IgD-negative memory B cell (primary cell): ENCODE measurements around the gene NPAP1. TPM values are rescaled to one million over a fixed set of nuclear protein-coding genes. Genes with fewer than 3 reads are reported as not detected.

Experiments
- H3K27ac Mint-ChIP-seq, 3 donors: one replicate each; pipeline ENCODE4 v1.8.0; 2020 to 2022; ENCODE audit warnings: mild to moderate bottlenecking in 3 of 3, mixed read lengths in 3 of 3, moderate library complexity in 1 of 3
- H3K27me3 Mint-ChIP-seq: one replicate; pipeline ENCODE4 v1.8.0; 2021; ENCODE audit warnings: mixed read lengths
- H3K36me3 Mint-ChIP-seq: one replicate; pipeline ENCODE4 v1.8.0; 2020; ENCODE audit warnings: mild to moderate bottlenecking, mixed read lengths
- H3K4me1 Mint-ChIP-seq, 3 donors: one replicate each; pipeline ENCODE4 v1.8.0; 2020 to 2022; ENCODE audit warnings: mixed read lengths in 3 of 3, mild to moderate bottlenecking in 1 of 3
- H3K4me3 Mint-ChIP-seq, 4 donors: one replicate each; pipeline ENCODE4 v1.8.0; 2020 to 2022; ENCODE audit warnings: mild to moderate bottlenecking in 4 of 4, mixed read lengths in 4 of 4, moderate library complexity in 3 of 4
- H3K9me3 Mint-ChIP-seq, 3 donors: one replicate each; pipeline ENCODE4 v1.8.0; 2020 to 2021; ENCODE audit warnings: mixed read lengths in 3 of 3, mild to moderate bottlenecking in 1 of 3
- polyA plus RNA-seq: library from polyadenylated mRNA; unstranded; fragments of 300-500 nt; fragmentation: Illumina TruSeq; gene quantifications from one replicate; pipeline ENCODE4 v1.2.3, GENCODE V29; 2021

The NPAP1 gene
- polyA plus RNA-seq, 1 donor from 2014 or later: not detected

- peaks cover 3% of the 10 kb centered on the region for H3K36me3 Mint-ChIP-seq
- H3K27me3 Mint-ChIP-seq: no peaks in the 10 kb centered on the region
- no peaks in the 10 kb centered on the region for H3K4me1 Mint-ChIP-seq
- H3K9me3 Mint-ChIP-seq: peaks cover 6 to 13% (median 6%) of the 10 kb centered on the region in 3 donors
- H3K4me3 Mint-ChIP-seq: no peak overlapping the region
- no peak overlapping the region for H3K27ac Mint-ChIP-seq
Observed at GRCh38 chr15:24718289-24719082, 42.9 kb downstream of the NPAP1 start.

GRCh38 chr15:24729760-24730159 lies 54.2 kb downstream of the NPAP1 start:
- Mint-ChIP-seq H3K9me3 (peaks cover 0 to 6% (median 6%) of the 10 kb centered on the region in 3 donors), H3K4me1 (no peaks in the 10 kb centered on the region), H3K27ac (no peak overlapping the region), H3K27me3 (no peaks in the 10 kb centered on the region), H3K4me3 (no peak overlapping the region), H3K36me3 (no peaks in the 10 kb centered on the region)
